ENCODE results near the gene TFF1.
A peak's percentile ranks its signal among the peaks of the same experiment; 100 is the strongest.
"Not testable (repeated sequence)": the region's sequence is repeated elsewhere in the genome, so short reads cannot be mapped to it uniquely, and the experiment has no call there.

TFF1 gene
- total RNA-seq, result 0 to 0.33 (median 0) reads per million in 17 experiments

- DNase-seq, result no peak
Observed at GRCh38 chr21:42366292-42367010, at the start of gene TFF1. TSS of gene TFF1 (minus strand) at chr21:42366535. CDS start at chr21:42366495, 40 bp downstream.

DNA sequence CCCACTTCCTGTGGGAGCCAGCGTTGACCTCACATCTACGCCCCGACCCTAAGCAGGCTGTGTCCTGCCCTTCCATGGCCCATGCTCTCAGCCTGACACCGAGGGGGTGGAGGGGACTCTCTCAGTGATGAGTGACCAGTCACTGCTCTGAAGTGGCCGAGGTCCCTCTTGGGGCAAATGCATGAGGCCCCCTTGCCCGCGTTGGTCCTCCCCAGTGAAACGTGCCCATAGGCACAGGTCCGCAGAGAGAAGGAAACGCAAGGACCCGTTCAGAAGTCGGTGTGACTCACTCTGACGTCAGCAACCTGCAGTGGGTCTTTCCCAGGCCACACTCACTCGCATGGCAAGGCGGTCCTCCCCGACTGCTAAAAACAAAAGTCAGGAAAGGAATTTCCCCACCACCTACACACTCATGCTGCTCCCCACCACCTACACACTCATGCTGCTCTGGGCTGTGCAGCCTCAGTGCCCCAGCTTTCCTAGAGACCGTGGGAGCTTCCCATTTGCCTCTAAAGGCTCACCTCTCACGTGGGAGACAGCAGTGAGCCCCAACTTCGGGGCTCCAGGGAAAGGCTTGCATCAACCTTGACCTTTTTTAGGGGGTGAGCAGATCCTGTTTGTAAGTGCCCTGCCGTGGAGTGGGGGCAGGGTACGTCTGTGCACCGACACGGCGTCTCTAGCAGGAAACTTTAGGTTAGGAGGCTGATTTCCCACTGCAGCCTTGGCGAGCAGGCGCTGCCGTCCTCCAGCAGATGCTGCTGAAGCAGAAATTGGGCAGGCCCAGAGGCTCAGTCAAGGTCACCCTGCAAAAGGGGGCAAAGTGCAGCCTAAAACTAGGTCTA is 48.8 kb upstream of the TFF1 start:
- peak; percentile 44 to 78 (median 71) for DNase-seq

- DNase-seq, result no peak
Observed at GRCh38 chr21:42414553-42414927, 48.2 kb upstream of the TFF1 start.

DNA sequence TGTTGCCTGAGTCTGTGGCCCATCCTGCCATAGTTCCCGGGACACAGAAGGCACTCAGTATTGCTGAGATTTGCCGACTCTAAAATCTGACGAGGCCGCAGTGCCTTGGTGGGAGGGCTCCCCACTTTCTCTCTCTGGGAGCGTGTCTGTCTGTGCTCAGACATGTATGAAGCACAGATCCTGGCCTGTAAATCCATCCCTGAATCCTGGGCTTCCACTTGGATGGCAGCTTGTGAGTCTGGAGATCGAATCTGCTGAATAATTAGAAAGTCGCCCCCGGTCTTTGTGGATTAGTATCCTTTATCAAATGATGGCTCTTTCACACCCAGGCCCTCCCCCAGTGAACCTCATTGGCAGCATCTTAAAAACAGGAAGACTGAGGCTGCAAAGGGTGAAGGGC is 47.7 kb upstream of the TFF1 start:
- no peak for DNase-seq

- DNase-seq, result no peak
Observed at GRCh38 chr21:42413500-42413899, 47.2 kb upstream of the TFF1 start.

GRCh38 chr21:42413093-42413492 is 46.8 kb upstream of the TFF1 start:
- DNase-seq, result no peak

DNA sequence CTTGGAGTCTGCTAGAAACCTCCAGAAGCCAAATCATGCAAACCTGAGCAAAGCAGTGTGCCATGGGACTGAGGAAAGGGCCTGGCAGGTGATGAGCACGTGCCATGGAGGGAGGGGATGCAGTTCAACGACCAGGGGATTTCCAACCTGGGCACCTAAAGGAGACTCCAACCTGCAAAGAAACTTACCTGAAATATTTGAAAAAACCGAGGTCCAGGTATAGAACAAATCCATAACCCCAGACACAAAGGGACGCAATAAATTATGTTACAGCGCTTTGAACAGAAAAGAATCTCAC is 46.2 kb upstream of the TFF1 start:
- no peak for DNase-seq

GRCh38 chr21:42411891-42412635 is 45.7 kb upstream of the TFF1 start:
- no peak for DNase-seq

DNA sequence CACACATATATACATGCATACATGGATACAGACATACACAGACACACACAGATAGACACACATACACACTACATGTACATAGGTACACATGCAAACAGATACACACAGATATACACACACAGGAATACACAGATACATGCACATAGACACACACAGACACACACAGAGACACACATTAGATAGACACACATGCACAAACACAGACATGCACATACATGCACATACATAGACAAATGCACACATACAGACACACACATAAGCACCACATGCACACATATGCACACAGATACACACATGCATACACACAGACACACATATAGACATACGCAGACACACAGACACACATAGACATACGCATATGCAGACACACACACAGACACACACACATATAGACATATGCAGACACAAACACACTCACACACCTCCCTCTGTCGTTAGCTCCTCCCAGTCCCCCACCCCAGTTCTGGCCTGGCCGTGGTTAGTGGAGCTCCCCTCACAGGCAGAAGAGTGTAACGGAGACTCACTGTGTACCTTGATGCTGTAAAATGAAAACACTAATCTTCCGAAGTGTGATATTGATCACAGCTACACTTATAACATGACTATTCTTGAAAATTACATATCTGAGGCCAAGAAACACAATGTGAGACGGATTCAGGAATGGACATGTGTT is 45.0 kb upstream of the TFF1 start:
- DNase-seq, result no peak

DNA sequence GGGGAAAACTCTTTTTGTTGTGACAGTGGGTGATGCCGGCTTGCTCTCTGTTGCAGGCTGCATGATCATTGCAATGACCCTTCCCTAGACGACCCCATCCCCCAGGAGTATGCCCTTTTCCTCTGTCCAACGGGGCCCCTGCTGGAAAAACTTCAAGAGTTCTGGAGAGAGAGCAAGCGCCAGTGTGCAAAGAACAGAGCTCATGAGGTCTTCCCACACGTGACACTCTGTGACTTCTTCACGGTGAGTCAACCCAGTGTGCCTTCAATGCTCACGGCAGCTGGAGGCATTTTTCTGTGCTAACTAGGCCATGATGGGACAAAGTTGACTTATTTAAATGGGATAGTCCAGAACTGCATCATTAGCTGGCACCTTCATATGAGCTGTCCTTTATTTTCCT is 43.0 kb upstream of the TFF1 start:
- DNase-seq, result peak in 1 of 4 experiments; percentile 8

DNA sequence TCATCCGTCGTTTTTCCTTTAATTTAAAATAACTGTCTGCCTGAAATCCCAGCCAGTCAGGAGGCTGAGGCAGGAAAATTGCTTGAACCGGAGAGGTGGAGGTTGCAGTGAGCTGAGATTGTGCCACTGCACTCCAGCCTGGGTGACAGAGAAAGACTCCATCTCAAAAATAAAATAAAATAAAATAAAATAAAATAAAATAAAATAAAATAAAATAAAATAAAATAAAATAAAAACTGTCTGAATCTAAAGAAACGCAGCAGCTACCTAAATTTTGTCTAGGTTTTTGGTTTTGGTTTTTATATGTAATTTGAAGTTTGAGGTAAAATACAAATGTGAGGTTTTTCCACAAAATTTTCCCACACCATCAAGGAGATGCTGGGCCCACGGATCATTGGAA is 42.4 kb upstream of the TFF1 start:
- DNase-seq, result not testable (repeated sequence)

DNA sequence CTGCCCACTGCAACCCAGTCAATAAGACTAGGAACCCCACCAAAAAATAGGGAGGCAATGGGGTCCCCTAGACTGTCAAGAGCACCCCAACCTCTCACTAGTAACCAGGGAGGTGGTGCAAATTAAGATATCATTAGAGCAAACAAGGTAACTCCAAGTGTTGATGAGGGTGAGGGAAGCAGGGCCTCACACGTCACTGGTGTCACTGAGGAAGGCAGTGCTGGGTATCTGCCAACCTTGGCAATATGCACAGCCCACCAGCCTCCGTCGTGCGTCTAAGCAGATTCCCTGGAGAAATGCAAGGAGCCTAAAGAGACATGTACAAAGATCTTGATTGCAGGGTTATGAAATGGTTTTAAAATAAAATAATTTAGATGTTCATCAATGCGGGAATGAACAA is 41.1 kb upstream of the TFF1 start:
- no peak for DNase-seq

DNA sequence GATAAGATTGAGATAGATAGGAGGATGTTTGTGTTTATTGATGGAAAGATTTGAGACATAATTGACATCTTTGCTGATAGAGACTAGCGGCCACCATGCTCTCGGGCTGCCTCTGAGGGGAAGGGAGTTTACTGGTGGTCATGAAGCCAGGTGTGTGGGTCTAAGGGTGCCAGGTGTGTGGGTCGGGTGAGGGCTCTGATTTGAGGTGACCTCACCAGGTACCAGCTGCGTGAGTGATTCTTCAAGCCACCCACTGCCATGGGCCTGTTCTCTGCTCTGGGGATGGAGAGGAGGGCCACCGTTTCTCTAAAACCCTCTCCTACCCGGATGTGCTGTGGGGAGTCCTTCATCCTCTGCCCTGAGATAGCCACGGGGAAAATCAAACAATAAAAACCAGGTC is 40.5 kb upstream of the TFF1 start:
- DNase-seq, result no peak

GRCh38 chr21:42406201-42406621 is 39.9 kb upstream of the TFF1 start:
- peak in 3 of 4 experiments; percentile 12 to 33 (median 32) for DNase-seq

GRCh38 chr21:42405064-42406013 is 39.0 kb upstream of the TFF1 start:
- no peak for DNase-seq

DNA sequence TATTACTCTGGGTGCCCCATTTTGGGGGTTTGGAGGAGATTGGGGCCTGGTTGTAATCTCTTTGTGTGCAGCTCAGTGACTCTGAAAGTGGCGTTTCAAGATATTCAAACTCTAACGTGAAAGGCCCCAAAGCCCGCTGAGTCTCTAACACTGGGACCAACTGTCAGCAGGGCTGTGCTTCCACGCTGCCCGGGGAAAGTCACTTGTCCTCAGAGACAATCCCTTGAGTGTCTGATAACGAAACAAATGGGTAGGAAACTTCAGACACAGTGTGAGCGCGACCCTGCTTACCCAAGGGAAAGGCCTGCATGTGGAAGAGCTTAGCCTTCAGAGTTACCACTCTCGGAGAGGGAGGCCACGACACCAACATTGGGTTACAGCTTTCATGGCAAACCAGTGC is 38.2 kb upstream of the TFF1 start:
- no peak for DNase-seq

- no peak for DNase-seq
Observed at GRCh38 chr21:42403611-42404231, 37.4 kb upstream of the TFF1 start, which contains the start of gene UBASH3A. TSS of gene UBASH3A (plus strand) at chr21:42403902. CDS start at chr21:42403946, 44 bp downstream.

GRCh38 chr21:42401820-42402251 is 35.5 kb upstream of the TFF1 start:
- DNase-seq, result no peak

DNA sequence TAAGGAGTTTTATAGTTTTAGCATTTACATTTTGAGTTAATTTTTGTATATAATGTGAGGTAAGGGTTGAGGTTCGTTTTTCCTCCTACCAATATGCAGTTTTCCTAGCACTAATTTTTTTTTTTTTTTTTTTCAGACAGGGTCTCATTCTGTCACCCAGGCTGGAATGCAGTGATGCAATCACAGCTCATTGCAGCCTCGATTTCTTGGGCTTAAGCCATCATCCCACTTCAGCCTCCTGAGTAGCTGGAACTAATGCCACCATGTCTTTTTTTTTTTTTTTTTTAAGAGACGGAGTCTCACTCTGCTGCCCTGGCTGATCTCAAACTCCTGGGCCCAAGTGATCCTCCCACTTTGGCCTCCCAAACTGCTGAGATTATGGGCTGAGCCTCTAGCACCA is 34.8 kb upstream of the TFF1 start:
- DNase-seq, result no peak

DNA sequence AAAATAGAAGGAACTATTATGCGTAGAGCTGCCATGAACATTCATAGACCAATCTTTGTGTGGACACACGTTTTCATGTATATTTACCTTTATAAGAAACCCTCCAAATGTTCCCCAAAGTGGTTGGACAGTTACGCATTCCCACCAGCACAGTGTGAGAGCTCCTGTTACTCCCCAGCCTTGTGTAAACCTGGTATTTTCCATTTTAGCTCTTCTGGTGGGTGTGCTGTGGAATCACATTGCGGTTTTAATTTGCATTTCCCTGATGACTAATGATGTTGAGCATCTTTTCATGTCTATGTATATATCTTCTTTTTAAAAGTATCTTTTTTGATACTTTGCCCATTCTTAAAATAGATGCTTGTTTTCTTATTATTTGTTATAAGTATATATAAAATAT is 34.2 kb upstream of the TFF1 start:
- no peak for DNase-seq

DNA sequence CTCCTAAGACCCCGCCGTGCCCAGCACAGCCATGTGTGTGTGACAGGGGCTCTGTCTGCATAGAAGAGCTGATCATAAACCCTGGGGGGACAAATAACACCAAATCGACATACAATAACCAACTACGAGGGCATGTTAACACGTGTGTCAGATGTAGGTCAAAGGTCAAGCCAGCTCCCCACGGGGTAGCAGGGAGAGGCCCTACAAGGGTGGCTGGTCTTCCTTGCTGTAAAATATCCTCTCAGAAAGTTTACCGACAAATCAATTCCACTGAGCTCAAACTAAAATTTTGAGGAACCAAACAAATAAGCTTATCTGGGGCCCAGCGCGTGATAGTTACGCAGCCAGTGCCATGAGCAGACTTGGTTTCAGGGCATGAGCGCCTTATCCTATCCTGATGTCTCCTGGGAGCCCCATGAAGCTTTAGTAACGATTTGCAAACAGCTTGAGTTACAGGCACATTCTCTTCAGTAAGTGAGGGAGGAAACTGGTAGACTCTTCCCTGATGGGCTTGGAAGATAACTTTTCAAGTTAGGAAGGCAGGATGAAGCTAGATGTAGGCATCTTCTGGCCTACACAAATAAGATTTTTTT is 32.2 kb upstream of the TFF1 start:
- DNase-seq, result no peak

All from suppressor macrophage (primary cell).